Stimulated activated CD4-positive, alpha-beta T cell treated with anti-CD3 and anti-CD28 coated beads, Interleukin-12 subunit alpha, Interleukin-12 subunit beta, amount 100 ng/mL, for 48 hours (primary cell): ENCODE results near the gene APOL2.
"Not testable (repeated sequence)": the region's sequence is repeated elsewhere in the genome, so short reads cannot be mapped to it uniquely, and the experiment has no call there.

Source experiments
- DNase-seq, 3 donors: peaks; one replicate each; pipeline ENCODE4 v3.0.0-alpha.2; 2020; ENCODE audit warnings: low read depth in 2 of 3, low spot score in 1 of 3

APOL2 gene

GRCh38 chr22:36201630-36202319, 37.6 kb downstream of the APOL2 start, which contains the start of gene APOL4:
Gene APOL4, minus strand, starts transcription at chr22:36201809. Its CDS starts 75 bp downstream, at chr22:36201734.
- DNase-seq = no peak

- DNase-seq = not testable (repeated sequence)
Measured at GRCh38 chr22:36201025-36201424, 38.3 kb downstream of the APOL2 start.

- no peak for DNase-seq
Measured at GRCh38 chr22:36199001-36199551, 40.3 kb downstream of the APOL2 start.

GRCh38 chr22:36198536-36198935, 40.8 kb downstream of the APOL2 start:
- no peak for DNase-seq

DNA sequence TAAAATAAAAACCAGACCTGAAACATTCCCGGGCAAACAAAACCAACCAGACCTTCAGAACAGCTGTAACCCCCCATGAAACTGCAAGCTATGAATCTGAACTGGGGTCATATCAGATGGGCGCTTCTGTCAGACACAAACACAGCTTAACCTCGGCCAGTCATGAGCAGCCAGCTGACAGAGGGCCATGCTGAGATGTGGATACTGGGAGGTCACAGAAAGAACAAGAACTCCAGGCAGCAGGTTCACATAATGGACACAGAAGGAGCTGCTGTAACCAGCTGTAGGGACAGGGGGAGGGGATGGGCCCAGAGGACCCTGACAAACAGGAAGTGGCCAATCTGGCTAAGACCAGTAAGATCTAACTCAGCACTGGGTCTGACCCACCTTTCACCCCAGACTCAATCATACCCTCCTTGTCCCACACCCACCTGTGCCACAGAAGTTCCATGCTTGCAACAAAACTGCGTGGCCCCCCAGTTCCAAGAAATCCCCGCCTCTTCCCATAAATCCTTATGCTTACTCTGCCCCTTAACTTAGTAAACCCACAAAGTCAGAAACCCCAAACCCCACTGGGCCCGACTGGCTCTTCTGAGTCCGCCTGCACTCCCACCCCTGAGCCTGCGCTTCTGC, 41.7 kb downstream of the APOL2 start:
- DNase-seq = no peak

- no peak for DNase-seq
Measured at GRCh38 chr22:36197065-36197440, 42.3 kb downstream of the APOL2 start.

- no peak for DNase-seq
Measured at GRCh38 chr22:36196254-36197064, 42.9 kb downstream of the APOL2 start.

DNA sequence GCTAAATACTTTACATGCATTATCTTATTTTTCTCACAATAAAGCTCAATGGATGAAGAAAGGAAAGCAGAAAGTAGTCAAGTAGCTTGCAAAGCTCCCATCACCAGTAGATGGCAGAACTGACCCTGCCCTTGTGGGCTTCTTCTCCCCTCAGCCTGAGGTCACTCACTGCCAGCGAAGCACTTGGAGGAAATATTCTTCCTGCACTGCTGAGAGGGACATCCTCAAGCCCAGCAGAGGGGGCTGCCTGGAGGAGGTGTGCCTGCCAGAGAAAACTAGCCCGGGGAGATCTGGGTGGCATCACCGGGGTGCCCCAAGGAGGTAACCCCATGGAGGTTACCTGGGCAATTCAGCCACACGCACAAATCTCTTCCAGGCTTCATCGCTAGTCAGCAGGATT, 44.4 kb downstream of the APOL2 start:
- peak in 1 of 3 donors; percentile 20 for DNase-seq

- DNase-seq = no peak
Measured at GRCh38 chr22:36194385-36194784, 44.9 kb downstream of the APOL2 start.

DNA sequence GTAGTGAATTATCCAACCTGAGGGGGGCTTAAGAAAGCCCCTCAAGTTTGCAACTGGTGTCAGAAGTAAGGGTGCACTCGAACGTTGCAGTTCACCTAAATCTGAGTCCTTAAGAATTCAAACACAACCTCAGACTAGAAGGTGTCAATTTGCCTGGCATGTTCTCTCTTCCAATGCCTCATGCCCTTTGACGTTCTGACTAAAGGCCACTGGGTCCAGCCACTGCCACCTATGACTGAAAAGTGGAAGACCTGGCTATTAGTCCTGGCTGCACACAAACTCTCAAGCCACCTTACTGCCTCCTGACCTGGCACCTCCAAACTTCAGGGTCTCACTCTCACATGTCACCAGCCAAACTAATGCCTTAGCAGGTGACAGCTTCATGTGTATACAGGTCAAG, 45.8 kb downstream of the APOL2 start:
- DNase-seq = no peak

- no peak for DNase-seq
Measured at GRCh38 chr22:36193171-36193570, 46.2 kb downstream of the APOL2 start.

DNA sequence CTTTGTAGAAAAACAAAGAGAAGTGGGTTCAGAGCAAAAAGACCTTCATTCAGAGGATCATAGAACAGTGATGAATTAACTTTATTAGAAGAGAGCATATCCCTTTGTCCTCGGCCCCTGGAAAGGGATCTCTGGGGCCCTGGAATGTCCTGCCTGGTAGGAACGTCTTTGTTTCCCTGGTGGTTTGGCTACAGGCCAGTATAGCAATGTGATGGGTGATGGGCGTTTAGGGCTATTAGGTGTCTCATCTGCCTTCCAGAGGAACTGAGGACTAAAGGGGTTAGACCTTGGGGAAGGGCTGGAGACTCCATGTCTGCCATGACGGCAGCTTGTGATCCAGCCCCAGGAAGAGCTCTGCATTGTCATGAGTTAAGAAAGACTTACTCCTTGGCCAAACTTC, 46.8 kb downstream of the APOL2 start:
- no peak for DNase-seq

DNA sequence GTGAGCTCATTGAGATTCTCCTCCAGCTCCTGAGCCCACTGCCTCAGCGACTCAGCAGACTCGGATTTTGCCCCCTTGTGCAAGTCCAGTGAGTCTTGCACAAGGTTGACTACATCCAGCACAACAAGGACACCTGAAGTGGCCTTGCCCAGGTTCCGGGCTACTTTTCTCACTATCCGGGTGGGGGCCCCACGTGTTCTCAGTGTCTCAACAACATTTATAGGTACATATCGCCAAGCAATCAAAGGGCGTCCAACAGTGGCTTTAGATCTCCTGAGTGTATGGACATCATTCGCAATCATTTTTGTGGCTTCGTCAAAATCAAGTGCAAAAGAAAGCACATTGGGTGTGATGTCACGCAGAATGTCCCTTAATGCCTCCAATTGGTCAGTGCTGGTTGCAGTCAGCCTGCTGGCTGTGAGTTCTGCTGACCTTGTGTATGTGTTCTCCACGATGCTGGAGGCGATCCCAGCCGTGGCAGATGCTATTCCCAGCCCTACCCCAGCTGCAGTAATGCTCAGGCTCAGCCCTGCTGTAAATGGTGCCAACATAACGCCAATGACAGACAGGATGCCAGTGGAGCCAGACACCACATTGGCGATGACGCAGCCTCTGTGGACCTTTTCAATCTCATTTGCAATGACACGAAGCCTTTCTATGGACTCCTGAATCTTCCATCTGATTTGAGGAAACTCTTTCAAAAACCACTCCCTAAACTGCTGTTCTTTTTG, 48.1 kb downstream of the APOL2 start:
- no peak for DNase-seq

DNA sequence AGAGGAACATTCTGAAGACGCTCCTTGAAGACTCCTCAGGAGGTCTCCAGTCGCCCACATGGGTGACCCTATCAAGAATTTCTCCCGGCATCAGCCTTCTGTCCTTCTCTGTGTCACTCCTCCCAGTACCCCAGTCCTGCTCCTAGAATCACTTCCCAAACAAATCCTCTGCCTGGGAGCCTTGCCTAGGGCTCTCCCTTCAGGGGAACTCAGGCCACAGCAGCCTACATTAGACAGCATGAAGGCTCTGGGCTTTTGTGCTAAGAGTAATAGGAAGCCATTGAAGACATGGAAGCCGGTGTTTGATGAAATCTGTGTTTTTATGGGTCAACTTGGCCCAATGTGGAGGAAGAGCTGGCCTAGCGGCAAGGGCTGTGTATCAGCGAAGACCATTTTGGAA, 51.5 kb downstream of the APOL2 start:
- DNase-seq = not testable (repeated sequence)

DNA sequence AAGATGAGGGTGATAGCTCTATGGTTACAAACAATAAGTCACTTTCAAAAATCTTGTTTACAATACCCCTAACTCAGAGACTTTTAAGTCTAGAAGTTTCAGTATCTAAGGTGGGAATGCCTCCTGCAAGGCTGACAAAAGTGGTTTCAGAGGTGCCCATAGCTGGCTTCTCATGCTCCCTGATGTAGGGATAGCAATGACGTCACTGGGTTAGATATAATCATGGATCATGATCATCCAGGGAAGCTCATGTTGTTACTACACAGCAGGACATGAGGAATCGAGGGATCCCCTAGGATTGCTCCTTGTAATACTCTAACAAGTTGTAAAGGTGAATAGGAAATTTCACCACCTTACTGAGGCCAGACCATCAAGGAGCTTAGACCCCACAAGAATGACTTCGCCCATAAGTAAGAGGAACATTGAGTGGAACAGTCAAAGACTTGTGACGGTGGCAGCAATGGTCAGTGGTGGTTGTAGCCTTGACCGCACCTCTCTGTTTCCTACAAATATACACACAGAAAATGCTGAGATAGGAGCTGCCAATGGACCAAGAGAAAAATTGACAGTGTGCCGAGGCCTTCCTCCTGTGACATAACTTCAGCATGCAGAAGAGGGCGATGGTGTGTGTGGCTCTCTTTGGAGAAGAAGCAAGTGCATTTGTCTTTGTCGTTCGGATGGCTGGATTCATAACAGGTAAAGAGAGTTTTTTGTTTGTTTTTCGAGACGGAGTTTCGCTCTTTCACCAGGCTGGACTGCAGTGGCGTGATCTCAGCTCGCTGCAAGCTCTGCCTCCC, 53.3 kb downstream of the APOL2 start:
- no peak for DNase-seq

DNA sequence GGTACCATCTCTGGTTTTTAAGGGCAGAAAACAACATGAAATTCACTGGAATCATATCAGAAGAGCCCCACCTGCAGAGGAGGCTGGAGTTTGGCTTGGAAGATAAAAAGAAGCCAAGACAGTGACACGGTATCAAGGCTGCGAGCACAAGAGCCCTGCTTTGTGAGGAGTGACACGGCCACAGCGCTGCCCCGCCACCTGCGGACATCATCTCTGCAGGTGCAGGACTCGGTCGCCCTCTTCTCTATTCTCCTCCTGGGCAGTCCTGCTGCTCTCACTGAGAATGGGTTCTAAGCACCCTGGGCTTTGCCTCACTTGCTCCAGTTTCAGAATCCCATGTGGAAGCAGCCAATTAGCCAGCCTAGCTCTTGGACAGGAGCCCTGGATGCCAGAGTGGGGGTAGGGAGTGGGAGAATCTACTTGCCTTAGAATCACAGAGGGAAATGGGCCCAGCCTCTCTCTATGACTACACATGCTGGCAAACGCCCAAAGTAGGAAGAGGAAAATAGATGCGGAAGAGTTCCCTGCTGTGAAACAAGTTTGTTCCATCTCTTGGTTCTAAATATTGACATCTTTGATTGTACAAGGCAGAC, 54.8 kb downstream of the APOL2 start:
- DNase-seq = no peak

- DNase-seq = no peak
Measured at GRCh38 chr22:36183446-36183845, 55.9 kb downstream of the APOL2 start.

DNA sequence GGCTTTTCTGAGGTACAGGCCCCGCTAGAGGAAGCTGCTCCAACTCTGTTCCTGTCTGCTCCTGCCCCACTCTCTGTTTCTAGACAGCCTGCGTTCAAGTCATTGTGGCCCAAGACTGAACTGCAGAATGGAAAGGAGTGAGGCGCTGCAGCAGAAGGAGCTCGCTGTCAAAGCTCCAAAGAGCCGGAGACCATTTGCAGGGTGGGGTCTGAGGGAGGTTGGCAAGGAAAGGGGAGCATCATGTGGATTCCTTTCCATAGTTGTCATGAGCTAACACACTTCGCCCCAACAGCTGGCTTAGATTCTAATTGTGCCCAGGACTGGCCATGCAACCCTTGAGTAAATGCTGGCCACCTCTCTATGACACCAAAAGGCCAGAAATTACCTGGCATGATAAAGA, 56.5 kb downstream of the APOL2 start:
- no peak for DNase-seq

DNA sequence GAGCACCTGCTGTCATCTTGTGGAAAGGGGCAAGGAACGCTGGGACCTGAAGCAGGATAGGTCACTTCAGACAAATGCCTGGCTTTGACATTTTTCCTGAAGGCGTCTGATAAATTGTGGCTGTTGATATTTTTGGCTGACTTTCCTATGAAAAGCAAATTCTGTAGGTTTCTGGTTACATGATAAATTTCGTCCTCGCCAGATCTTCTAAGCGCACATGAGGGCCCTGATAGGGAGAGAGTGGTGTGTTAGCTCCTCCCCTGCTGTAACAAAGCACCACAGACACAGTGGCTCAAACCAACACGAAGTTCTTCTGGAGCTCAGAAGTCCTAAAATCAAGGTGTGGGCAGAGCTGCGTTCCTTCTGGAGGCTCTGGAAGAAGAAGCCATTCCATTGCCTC, 57.3 kb downstream of the APOL2 start:
- DNase-seq = no peak

GRCh38 chr22:36180928-36181327, 58.4 kb downstream of the APOL2 start:
- no peak for DNase-seq
